HUES64 (cell line): ENCODE data around the gene CDK6.
"Not testable (repeated sequence)": the region's sequence is repeated elsewhere in the genome, so short reads cannot be mapped to it uniquely, and the experiment has no call there.

Experiments used
- H3K27ac ChIP-seq: 2 replicates; pipeline ENCODE4 v1.7.0; 2013; ENCODE audit warnings: low read depth, low read length, inconsistent platforms
- H3K27me3 ChIP-seq: 2 replicates; pipeline ENCODE4 v1.6.1; 2013; ENCODE audit warnings: mild to moderate bottlenecking, low read length; ENCODE audit not compliant: insufficient read depth
- H3K36me3 ChIP-seq: 2 replicates; pipeline ENCODE4 v1.6.1; 2013; ENCODE audit warnings: mild to moderate bottlenecking, low read length; ENCODE audit not compliant: insufficient read depth
- H3K4me1 ChIP-seq: 2 replicates; pipeline ENCODE4 v1.6.1; 2013; ENCODE audit warnings: mild to moderate bottlenecking, low read length, moderate library complexity; ENCODE audit not compliant: insufficient read depth
- H3K4me3 ChIP-seq: 2 replicates; pipeline ENCODE4 v1.5.1; 2013; ENCODE audit warnings: mild to moderate bottlenecking, low read length, moderate library complexity
- H3K9ac ChIP-seq: 2 replicates; pipeline ENCODE4 v1.6.1; 2013; ENCODE audit warnings: mild to moderate bottlenecking, low read depth, low read length
- H3K9me3 ChIP-seq: 2 replicates; pipeline ENCODE4 v1.6.1; 2013; ENCODE audit warnings: low read depth, low read length; ENCODE audit not compliant: insufficient read depth
- WGBS: fragments of 150-250, 120-280 bp; methylation state at CpG from one replicate; pipeline ENCODE4 v1.1.7; 2013; ENCODE audit warnings: missing lambda C conversion rate; 5-methylcytosine and 5-hydroxymethylcytosine counted together

Gene CDK6

GRCh38 chr7:92745241-92745640 is 91.1 kb downstream of the CDK6 start:
- Histone ChIP-seq H3K9ac (no peak overlapping the region), H3K27me3 (no peaks in the 10 kb centered on the region), H3K27ac (no peak overlapping the region), H3K4me1 (peaks cover 25% of the 10 kb centered on the region), H3K9me3 (no peaks in the 10 kb centered on the region), H3K36me3 (no peaks in the 10 kb centered on the region), H3K4me3 (no peak overlapping the region)
- 88% methylated on average over 3 of the region's 4 CpGs for WGBS

GRCh38 chr7:92744180-92744579 is 92.2 kb downstream of the CDK6 start:
- WGBS: 91% methylated on average over 4 of the region's 4 CpGs
- H3K36me3 ChIP-seq, H3K27ac ChIP-seq, H3K9ac ChIP-seq, H3K27me3 ChIP-seq, H3K4me3 ChIP-seq, H3K9me3 ChIP-seq: not testable (repeated sequence)
- peaks cover 23% of the 10 kb centered on the region for H3K4me1 ChIP-seq

- Histone ChIP-seq H3K27me3 (no peaks in the 10 kb centered on the region), H3K4me1 (peaks cover 15% of the 10 kb centered on the region), H3K36me3 (no peaks in the 10 kb centered on the region), H3K4me3 (no peak overlapping the region), H3K9me3 (no peaks in the 10 kb centered on the region), H3K27ac (no peak overlapping the region), H3K9ac (no peak overlapping the region)
Measured at GRCh38 chr7:92742186-92742585, 94.2 kb downstream of the CDK6 start.

GRCh38 chr7:92740700-92741126 is 95.7 kb downstream of the CDK6 start:
- 67% methylated on average over 6 of the region's 6 CpGs for WGBS
- no peak overlapping the region for H3K4me3 ChIP-seq
- no peaks in the 10 kb centered on the region for H3K27me3 ChIP-seq
- H3K36me3 ChIP-seq: no peaks in the 10 kb centered on the region
- peaks cover 12% of the 10 kb centered on the region for H3K4me1 ChIP-seq
- H3K27ac ChIP-seq: no peak overlapping the region
- no peak overlapping the region for H3K9ac ChIP-seq
- H3K9me3 ChIP-seq: no peaks in the 10 kb centered on the region

GRCh38 chr7:92740134-92740533 is 96.2 kb downstream of the CDK6 start:
- Histone ChIP-seq H3K36me3 (no peaks in the 10 kb centered on the region), H3K4me1 (peaks cover 12% of the 10 kb centered on the region), H3K9me3 (no peaks in the 10 kb centered on the region), H3K9ac (no peak overlapping the region), H3K27ac (no peak overlapping the region), H3K4me3 (no peak overlapping the region), H3K27me3 (no peaks in the 10 kb centered on the region)
- 94% methylated on average over 4 of the region's 4 CpGs for WGBS

- H3K27ac ChIP-seq: no peak overlapping the region
- no peaks in the 10 kb centered on the region for H3K36me3 ChIP-seq
- peaks cover 12% of the 10 kb centered on the region for H3K4me1 ChIP-seq
Measured at GRCh38 chr7:92739091-92739490, 97.3 kb downstream of the CDK6 start.

GRCh38 chr7:92737706-92738105 is 98.7 kb downstream of the CDK6 start:
- no peak overlapping the region for H3K9ac ChIP-seq
- no peak overlapping the region for H3K4me3 ChIP-seq
- H3K9me3 ChIP-seq: no peaks in the 10 kb centered on the region
- no peaks in the 10 kb centered on the region for H3K27me3 ChIP-seq
- H3K4me1 ChIP-seq: peaks cover 12% of the 10 kb centered on the region
- no peaks in the 10 kb centered on the region for H3K36me3 ChIP-seq
- WGBS: 73% methylated on average over 1 of the region's 1 CpG
- no peak overlapping the region for H3K27ac ChIP-seq

More at GRCh38 chr7:92739091-92739490, 97.3 kb downstream of the CDK6 start:
- no peak overlapping the region for H3K9ac ChIP-seq
- H3K9me3 ChIP-seq: no peaks in the 10 kb centered on the region
- no peak overlapping the region for H3K4me3 ChIP-seq
- H3K27me3 ChIP-seq: no peaks in the 10 kb centered on the region

- no peaks in the 10 kb centered on the region for H3K36me3 ChIP-seq
- 97% methylated on average over 3 of the region's 3 CpGs for WGBS
- H3K27ac ChIP-seq: no peak overlapping the region
- peaks cover 12% of the 10 kb centered on the region; the same call in 1 of the 2 replicates for H3K4me1 ChIP-seq
- H3K9ac ChIP-seq: no peak overlapping the region
- no peaks in the 10 kb centered on the region for H3K27me3 ChIP-seq
- H3K4me3 ChIP-seq: no peak overlapping the region
- no peaks in the 10 kb centered on the region for H3K9me3 ChIP-seq
Measured at GRCh38 chr7:92736870-92737269, 99.5 kb downstream of the CDK6 start.

GRCh38 chr7:92735707-92736106 is 100.7 kb downstream of the CDK6 start:
- Histone ChIP-seq H3K9me3 (no peaks in the 10 kb centered on the region), H3K27me3 (no peaks in the 10 kb centered on the region), H3K4me1 (peaks cover 7% of the 10 kb centered on the region; the same call in 1 of the 2 replicates), H3K27ac (no peak overlapping the region), H3K9ac (no peak overlapping the region), H3K4me3 (no peak overlapping the region), H3K36me3 (no peaks in the 10 kb centered on the region)
- 94% methylated on average over 3 of the region's 3 CpGs for WGBS

- H3K9me3 ChIP-seq: no peaks in the 10 kb centered on the region
- H3K27ac ChIP-seq: no peak overlapping the region
- H3K36me3 ChIP-seq: no peaks in the 10 kb centered on the region
- no peaks in the 10 kb centered on the region for H3K27me3 ChIP-seq
- WGBS: 96% methylated on average over 4 of the region's 4 CpGs
- H3K9ac ChIP-seq: no peak overlapping the region
- H3K4me3 ChIP-seq: no peak overlapping the region
- H3K4me1 ChIP-seq: no peaks in the 10 kb centered on the region
Measured at GRCh38 chr7:92732316-92733036, 103.9 kb downstream of the CDK6 start.

GRCh38 chr7:92731335-92732063 is 104.9 kb downstream of the CDK6 start:
- Histone ChIP-seq H3K9ac (no peak overlapping the region), H3K4me3 (no peak overlapping the region), H3K4me1 (no peaks in the 10 kb centered on the region), H3K27me3 (no peaks in the 10 kb centered on the region), H3K9me3 (no peaks in the 10 kb centered on the region), H3K27ac (no peak overlapping the region), H3K36me3 (no peaks in the 10 kb centered on the region)
- 99% methylated on average over 2 of the region's 2 CpGs for WGBS
